ENCODE results near the gene PDE7B. TPM values are rescaled to one million over a fixed set of nuclear protein-coding genes. Genes with fewer than 3 reads are reported as not detected.

Gene PDE7B
- total RNA-seq, 1 donor from 2014 or later = 0.62 TPM

DNA sequence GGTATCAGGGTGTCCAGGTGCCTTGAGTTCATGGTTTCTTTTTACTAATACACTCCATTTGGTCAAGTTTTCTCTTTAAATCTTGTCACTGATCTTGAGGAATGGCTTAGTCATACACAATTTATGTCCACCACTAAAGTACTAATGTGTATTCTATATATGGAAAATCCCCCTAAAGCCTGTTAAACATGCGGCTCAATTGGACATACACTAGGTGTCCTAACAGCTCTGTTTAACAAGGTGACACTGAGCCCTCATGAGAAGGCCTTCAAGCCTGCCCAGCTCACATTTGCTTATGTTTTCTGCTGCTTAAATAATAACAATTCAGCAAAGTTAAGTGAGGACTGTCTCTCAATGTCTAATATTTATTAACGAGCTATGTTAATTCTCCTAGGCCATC lies 31.5 kb downstream of the PDE7B start:
- H3K27ac Mint-ChIP-seq (ENCODE audit: unreplicated experiment) = no peak overlapping the region
- H3K9me3 Mint-ChIP-seq (ENCODE audit: unreplicated experiment) = no peaks in the 10 kb centered on the region
- H3K36me3 Mint-ChIP-seq (ENCODE audit: low read depth, unreplicated experiment) = no peaks in the 10 kb centered on the region
- no peak for DNase-seq (ENCODE audit: low spot score)
- H3K4me1 Mint-ChIP-seq (ENCODE audit: unreplicated experiment) = peaks cover 7% of the 10 kb centered on the region
- no peaks in the 10 kb centered on the region for H3K27me3 Mint-ChIP-seq (ENCODE audit: unreplicated experiment)
- TF ChIP-seq, protein P1, sequence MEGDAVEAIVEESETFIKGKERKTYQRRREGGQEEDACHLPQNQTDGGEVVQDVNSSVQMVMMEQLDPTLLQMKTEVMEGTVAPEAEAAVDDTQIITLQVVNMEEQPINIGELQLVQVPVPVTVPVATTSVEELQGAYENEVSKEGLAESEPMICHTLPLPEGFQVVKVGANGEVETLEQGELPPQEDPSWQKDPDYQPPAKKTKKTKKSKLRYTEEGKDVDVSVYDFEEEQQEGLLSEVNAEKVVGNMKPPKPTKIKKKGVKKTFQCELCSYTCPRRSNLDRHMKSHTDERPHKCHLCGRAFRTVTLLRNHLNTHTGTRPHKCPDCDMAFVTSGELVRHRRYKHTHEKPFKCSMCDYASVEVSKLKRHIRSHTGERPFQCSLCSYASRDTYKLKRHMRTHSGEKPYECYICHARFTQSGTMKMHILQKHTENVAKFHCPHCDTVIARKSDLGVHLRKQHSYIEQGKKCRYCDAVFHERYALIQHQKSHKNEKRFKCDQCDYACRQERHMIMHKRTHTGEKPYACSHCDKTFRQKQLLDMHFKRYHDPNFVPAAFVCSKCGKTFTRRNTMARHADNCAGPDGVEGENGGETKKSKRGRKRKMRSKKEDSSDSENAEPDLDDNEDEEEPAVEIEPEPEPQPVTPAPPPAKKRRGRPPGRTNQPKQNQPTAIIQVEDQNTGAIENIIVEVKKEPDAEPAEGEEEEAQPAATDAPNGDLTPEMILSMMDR (IDR thresholded peaks at IDR 0.05; ENCODE audit: unreplicated experiment) = no peak
- no peak overlapping the region for H3K4me3 Mint-ChIP-seq (ENCODE audit: unreplicated experiment)

DNA sequence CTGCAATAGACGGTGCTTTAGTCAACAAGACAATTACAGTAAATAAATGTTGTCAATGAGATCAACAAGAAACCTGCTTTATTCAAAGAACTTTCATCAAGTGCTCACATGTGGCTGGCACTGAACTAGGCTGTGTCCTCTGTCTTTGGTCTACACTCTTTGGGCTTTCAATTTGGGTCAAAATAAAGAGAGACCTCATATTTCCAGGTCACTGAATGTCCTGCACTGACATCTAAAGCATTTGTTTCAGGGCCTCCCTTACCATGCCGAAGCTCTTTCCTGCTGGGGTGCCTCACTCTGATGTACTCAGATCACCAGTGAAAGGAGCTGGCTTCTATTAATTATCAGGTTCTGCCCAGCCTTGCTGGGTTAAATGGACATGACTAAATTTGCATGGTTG lies 32.0 kb downstream of the PDE7B start:
- H3K4me1 Mint-ChIP-seq (ENCODE audit: unreplicated experiment) = peaks cover 7% of the 10 kb centered on the region
- TF ChIP-seq, protein P1 (IDR thresholded peaks at IDR 0.05; ENCODE audit: unreplicated experiment) = no peak
- H3K9me3 Mint-ChIP-seq (ENCODE audit: unreplicated experiment) = no peaks in the 10 kb centered on the region
- H3K36me3 Mint-ChIP-seq (ENCODE audit: low read depth, unreplicated experiment) = no peaks in the 10 kb centered on the region
- H3K27me3 Mint-ChIP-seq (ENCODE audit: unreplicated experiment) = no peaks in the 10 kb centered on the region
- DNase-seq (ENCODE audit: low spot score) = no peak
- no peak overlapping the region for H3K4me3 Mint-ChIP-seq (ENCODE audit: unreplicated experiment)
- no peak overlapping the region for H3K27ac Mint-ChIP-seq (ENCODE audit: unreplicated experiment)

DNA sequence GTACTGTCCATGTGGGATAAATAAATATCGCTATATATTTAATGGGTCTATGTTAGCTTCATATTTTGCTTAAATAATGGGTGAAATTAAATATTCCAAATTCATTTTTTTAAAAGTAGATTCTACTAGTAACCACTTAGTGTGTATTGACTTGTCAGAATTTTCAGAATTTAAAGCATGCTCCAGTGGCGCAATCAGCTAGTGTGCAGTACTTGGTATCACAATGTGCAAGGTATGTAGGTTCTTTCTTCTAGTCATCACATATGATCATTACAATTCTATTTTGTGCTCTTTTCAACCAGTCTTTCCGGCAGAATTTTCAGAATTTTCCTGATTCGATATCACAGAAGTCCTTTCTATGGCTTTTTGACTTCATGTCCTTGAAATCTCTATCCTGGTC lies 32.6 kb downstream of the PDE7B start:
- no peaks in the 10 kb centered on the region for H3K27me3 Mint-ChIP-seq (ENCODE audit: unreplicated experiment)
- TF ChIP-seq, protein P1 (IDR thresholded peaks at IDR 0.05; ENCODE audit: unreplicated experiment) = no peak
- H3K9me3 Mint-ChIP-seq (ENCODE audit: unreplicated experiment) = no peaks in the 10 kb centered on the region
- H3K4me3 Mint-ChIP-seq (ENCODE audit: unreplicated experiment) = no peak overlapping the region
- DNase-seq (ENCODE audit: low spot score) = no peak
- peaks cover 7% of the 10 kb centered on the region for H3K4me1 Mint-ChIP-seq (ENCODE audit: unreplicated experiment)
- no peaks in the 10 kb centered on the region for H3K36me3 Mint-ChIP-seq (ENCODE audit: low read depth, unreplicated experiment)
- H3K27ac Mint-ChIP-seq (ENCODE audit: unreplicated experiment) = no peak overlapping the region

DNA sequence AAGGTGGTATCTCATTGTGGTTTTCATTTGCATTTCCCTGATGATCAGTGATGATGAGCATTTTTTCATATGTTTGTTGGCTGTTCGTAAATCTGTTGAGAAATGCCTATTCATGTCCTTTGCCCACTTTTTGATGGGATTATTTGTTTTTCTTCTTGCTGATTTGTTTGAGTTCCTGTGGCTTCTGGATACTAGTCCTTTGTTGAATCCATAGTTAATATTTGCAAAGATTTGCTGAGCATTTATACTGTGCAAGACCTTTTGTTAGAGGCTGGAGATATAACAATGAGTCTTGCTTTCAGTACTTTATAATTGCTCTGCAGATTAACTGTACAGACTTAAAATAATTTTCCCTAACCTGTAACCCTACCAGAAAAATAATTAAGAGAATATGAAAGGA lies 35.6 kb downstream of the PDE7B start:
- TF ChIP-seq, protein P1 (IDR thresholded peaks at IDR 0.05; ENCODE audit: unreplicated experiment) = no peak
- no peak for DNase-seq (ENCODE audit: low spot score)
- Mint-ChIP-seq H3K4me1 (ENCODE audit: unreplicated experiment) (no peaks in the 10 kb centered on the region), H3K9me3 (ENCODE audit: unreplicated experiment) (no peaks in the 10 kb centered on the region), H3K27me3 (ENCODE audit: unreplicated experiment) (no peaks in the 10 kb centered on the region), H3K36me3 (ENCODE audit: low read depth, unreplicated experiment) (no peaks in the 10 kb centered on the region), H3K4me3 (ENCODE audit: unreplicated experiment) (no peak overlapping the region), H3K27ac (ENCODE audit: unreplicated experiment) (no peak overlapping the region)

DNA sequence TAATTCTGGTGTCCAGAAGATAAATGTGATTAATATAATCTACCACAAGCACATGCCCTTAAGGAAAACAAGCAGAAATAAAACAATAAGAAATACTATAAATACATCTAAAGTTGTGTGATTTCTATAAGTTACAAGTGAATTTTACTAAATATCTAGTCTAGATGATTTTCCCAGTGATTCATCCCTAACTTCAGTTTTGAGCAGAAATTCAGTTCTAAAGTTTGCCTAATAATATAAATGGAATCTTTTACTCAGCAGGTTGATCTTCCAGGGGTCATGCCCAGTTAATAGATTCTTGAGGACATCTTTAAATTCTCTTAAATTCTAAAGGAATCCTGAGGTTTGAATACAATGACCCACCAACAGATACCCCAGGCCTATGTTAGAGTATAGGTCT lies 37.3 kb downstream of the PDE7B start:
- Mint-ChIP-seq H3K4me3 (ENCODE audit: unreplicated experiment) (no peak overlapping the region), H3K9me3 (ENCODE audit: unreplicated experiment) (no peaks in the 10 kb centered on the region), H3K27ac (ENCODE audit: unreplicated experiment) (no peak overlapping the region), H3K36me3 (ENCODE audit: low read depth, unreplicated experiment) (no peaks in the 10 kb centered on the region), H3K27me3 (ENCODE audit: unreplicated experiment) (no peaks in the 10 kb centered on the region), H3K4me1 (ENCODE audit: unreplicated experiment) (no peaks in the 10 kb centered on the region)
- TF ChIP-seq, protein P1 (IDR thresholded peaks at IDR 0.05; ENCODE audit: unreplicated experiment) = no peak
- DNase-seq (ENCODE audit: low spot score) = no peak

Measured in endothelial cell (in vitro differentiated cells).